Hypothalamus (tissue), 51 donors: Measurements from ENCODE around the gene GALM.
"Not testable (repeated sequence)": the region's sequence is repeated elsewhere in the genome, so short reads cannot be mapped to it uniquely, and the experiment has no call there.

Source experiments
- DNase-seq, 51 donors: peaks; one replicate each; lab custom pipeline; 2025; lab: John Stamatoyannopoulos, UW

GALM gene

GRCh38 chr2:38751596-38752410 is 85.9 kb downstream of the GALM start:
- peak in 4 of 51 donors; percentile 12 to 57 (median 30) for DNase-seq

- DNase-seq, result no peak
These were observed 88.1 kb downstream of the GALM start for GRCh38 chr2:38754049-38754448.

GRCh38 chr2:38754506-38754905 is 88.6 kb downstream of the GALM start:
- no peak for DNase-seq

GRCh38 chr2:38755891-38756290 is 90.0 kb downstream of the GALM start:
- DNase-seq, result not testable (repeated sequence)

GRCh38 chr2:38763228-38763627 is 97.3 kb downstream of the GALM start:
- DNase-seq, result no peak

- DNase-seq, result no peak
These were observed 97.8 kb downstream of the GALM start for GRCh38 chr2:38763728-38764127.

- no peak for DNase-seq
These were observed 99.2 kb downstream of the GALM start for GRCh38 chr2:38765149-38765548.

- DNase-seq, result no peak
These were observed 99.6 kb downstream of the GALM start for GRCh38 chr2:38765551-38765950.

- no peak for DNase-seq
These were observed 105.7 kb downstream of the GALM start for GRCh38 chr2:38771632-38772031.

GRCh38 chr2:38775097-38775920 is 109.4 kb downstream of the GALM start:
- DNase-seq, result no peak

- no peak for DNase-seq
These were observed 110.0 kb downstream of the GALM start for GRCh38 chr2:38775921-38776225.

GRCh38 chr2:38776531-38776930 is 110.6 kb downstream of the GALM start:
- no peak for DNase-seq

GRCh38 chr2:38778687-38779082 is 112.8 kb downstream of the GALM start:
- no peak for DNase-seq

- DNase-seq, result no peak
These were observed 117.7 kb downstream of the GALM start for GRCh38 chr2:38783586-38783985.
